Subcutaneous adipose tissue (tissue), 4 donors: ENCODE data around the gene H2AZ2. TPM values are rescaled to one million over a fixed set of nuclear protein-coding genes. Genes with fewer than 3 reads are reported as not detected.

Source experiments
- total RNA-seq, 4 donors: library from RNA; depleted of rRNA; stranded (reverse); fragments of >200 nt; gene quantifications; one replicate each; pipeline ENCODE4 v1.1.0, GENCODE V29; 2016
- TF ChIP-seq, protein P1 (sequence below): fragments of 450-650 bp; IDR thresholded peaks from one replicate; pipeline ENCODE4 v1.5.1; 2016; ENCODE audit warnings: low read depth, mild to moderate bottlenecking, control low read depth, antibody characterized with exemption, moderate library complexity

Gene H2AZ2
- total RNA-seq, 4 donors from 2014 or later, result 88.7 to 130 (median 96.4) TPM

DNA sequence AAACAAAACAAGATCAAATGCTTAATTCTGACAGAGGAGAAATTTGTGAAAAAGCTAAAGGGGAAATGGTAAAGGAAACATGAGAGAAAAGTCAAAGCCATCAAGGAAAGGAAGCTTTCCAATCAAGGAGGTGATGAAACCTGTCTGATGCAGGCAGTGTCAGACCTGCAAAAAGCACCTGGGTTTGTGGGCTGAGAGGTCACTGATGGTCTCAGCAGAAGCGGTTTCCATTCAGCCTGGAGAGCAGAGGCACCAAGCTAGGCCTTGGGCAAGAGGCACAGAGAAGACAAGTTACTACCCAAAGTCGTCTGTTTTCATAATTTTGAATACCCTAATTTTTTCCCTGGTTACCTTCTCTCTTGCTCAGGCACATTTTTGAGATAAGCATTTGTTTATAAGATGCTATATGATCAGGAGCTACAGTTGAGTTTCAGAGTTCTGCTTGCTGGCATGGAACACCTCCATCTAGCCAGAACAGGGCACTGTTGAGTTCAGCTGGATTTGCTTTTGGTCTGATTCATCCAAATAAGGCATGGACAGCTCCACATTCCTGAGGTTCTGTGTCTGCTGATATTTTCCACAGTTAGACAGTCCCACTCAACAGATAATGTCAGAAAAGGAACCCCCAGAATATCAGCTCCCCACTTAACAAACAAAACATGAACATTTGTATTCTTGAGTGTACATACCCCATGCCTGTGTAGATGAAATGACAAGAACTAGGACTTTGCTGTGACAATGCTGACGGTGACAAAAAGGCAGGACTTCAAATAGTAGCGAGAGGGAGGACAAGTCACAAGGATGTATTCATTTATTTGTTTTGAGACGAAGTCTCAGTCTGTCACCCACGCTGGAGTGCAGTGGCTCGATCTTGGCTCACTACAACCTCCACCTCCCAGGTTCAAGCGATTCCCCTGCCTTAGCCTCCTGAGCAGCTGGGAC lies 56.3 kb downstream of the H2AZ2 start:
- TF ChIP-seq, protein P1, sequence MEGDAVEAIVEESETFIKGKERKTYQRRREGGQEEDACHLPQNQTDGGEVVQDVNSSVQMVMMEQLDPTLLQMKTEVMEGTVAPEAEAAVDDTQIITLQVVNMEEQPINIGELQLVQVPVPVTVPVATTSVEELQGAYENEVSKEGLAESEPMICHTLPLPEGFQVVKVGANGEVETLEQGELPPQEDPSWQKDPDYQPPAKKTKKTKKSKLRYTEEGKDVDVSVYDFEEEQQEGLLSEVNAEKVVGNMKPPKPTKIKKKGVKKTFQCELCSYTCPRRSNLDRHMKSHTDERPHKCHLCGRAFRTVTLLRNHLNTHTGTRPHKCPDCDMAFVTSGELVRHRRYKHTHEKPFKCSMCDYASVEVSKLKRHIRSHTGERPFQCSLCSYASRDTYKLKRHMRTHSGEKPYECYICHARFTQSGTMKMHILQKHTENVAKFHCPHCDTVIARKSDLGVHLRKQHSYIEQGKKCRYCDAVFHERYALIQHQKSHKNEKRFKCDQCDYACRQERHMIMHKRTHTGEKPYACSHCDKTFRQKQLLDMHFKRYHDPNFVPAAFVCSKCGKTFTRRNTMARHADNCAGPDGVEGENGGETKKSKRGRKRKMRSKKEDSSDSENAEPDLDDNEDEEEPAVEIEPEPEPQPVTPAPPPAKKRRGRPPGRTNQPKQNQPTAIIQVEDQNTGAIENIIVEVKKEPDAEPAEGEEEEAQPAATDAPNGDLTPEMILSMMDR, result no peak

DNA sequence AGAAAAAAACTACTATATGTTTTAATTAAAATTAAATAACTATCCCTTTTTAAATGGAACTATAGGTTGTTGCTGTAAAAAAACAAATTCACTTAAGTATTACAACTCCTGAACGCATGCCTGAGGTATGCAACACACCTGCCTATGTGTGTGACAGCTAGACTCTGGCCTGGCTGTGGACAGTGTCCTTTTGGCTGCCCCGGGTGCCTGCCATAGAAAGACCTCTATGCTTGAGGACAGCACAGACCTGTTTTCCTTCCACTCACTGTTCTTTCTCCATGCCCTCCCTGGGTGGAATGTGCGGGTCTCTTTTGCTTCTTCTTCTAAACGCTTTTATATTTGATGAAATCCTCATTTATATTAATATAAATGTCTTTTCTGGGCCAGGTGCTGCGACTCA lies 57.9 kb downstream of the H2AZ2 start:
- TF ChIP-seq, protein P1, result no peak

DNA sequence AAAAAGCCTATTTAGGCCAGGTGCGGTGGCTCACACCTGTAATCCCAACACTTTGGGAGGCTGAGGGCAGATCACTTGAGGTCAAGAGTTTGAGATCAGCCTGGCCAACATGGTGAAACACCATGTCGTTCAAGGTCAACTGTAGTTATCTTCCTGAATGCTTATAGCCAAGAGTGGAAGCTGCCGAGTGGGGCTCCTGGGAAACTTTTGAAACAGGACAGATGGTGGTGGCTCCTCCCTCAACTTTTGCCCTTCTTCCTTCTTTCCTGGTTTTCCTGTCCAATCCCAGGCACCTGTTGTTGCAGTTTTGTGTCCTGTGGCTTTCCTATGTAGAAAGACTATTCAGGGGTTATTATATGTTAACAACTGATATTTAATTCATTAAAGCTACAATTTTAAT lies 60.1 kb downstream of the H2AZ2 start:
- TF ChIP-seq, protein P1, result no peak

DNA sequence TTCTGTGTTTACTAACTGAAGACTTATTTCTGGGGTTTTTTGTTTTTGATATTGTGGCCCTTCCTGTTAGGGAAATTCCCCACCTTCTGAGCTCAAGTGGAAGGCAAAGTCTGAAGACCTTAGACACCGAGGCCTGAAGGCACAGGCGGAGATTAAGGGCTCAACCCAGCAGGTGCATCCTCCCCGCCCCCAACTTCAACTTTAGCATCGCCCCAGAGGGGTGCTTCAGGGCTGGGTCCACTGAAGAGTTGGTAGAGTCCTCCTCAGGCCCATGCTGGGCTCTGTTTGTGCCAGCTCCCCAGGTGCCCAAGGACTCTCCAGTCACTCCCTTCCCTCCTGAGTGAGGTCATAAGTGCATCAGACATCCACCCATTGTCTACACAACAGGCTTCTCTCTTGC lies 60.8 kb downstream of the H2AZ2 start:
- TF ChIP-seq, protein P1, result no peak

DNA sequence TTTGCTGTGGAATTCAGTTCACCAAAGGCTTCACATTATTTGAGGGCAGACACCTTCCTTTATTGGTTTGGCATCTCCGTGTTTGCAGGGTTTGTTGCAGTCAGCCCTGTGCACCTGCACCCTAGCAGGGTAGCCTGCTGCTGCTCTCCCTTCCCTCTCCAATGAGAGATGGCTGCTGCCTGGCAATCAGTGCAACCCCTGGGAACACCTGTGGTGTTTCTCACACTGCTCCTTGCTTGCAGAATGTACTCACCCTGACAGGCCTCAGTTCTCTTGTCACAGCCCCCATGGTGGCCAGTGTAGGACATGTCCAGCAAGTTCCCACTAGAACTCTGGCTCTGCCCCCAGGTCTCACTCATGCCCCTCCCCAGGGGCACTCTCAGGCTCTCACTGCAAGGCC lies 63.5 kb downstream of the H2AZ2 start:
- TF ChIP-seq, protein P1, result no peak

DNA sequence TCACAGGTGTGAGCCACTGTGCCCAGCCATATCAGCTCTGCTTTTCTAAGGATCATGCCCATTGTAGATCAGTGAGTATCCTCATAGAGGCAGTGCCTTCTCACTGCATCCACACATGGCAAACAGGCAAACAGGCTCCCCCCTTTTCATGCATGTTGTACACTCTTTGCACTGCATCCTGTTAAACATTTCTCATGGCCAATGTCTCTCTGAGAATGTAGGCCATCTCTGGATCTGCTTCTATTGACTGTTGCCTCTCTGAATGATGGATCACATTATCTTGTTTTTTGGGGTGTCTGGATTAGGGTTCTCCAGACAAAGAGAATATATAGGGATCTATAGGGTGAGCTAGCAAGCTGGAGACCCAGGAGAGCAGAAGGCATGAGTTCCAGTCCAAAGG lies 64.5 kb downstream of the H2AZ2 start:
- TF ChIP-seq, protein P1, result no peak

DNA sequence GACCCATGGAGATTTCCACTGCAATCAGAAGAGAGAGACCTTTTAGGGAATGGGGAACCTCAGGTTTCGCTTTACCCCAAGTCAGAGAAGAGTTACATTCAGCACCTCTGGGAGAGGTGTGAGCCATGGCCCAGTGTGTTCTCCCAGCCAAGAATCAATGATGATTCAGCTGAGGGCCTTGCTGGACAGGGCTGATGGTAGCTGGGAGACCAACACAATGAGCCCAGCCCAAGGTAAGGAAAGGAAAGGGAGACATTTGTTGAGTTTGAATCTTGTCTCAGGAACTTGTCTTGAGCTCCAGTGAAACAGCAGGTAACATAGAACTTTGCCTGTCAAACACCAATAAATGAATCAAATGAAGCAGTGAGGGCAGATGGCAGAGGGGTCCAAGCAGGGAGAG lies 65.4 kb downstream of the H2AZ2 start:
- TF ChIP-seq, protein P1, result no peak

Other genes starting within 250 kb of the H2AZ2 start
- 10 to 100 TPM; 62.3 to 93.6 (median 68.5) TPM for gene OGDH, start 241.5 kb downstream of the H2AZ2 start, total RNA-seq
- 10 to 100 TPM in 3 of 4 donors, 1 to 10 TPM in 1; 7.3 to 21.1 (median 12.2) TPM for gene ZMIZ2, start 99.2 kb downstream of the H2AZ2 start, total RNA-seq
- 1,000 to 10,000 TPM in 3 of 4 donors, 100 to 1,000 TPM in 1; 921 to 1,568 (median 1,276) TPM for gene PPIA, start 51.4 kb downstream of the H2AZ2 start, total RNA-seq
- gene PURB, start 37.4 kb upstream of the H2AZ2 start, total RNA-seq, result 10 to 100 TPM; 20.7 to 33.1 (median 22.1) TPM
- gene MYO1G, start 130.9 kb upstream of the H2AZ2 start, total RNA-seq, result 1 to 10 TPM in 3 of 4 donors, under 1 TPM in 1; 0.82 to 7.8 (median 2.8) TPM
- gene CCM2, start 152.1 kb upstream of the H2AZ2 start, total RNA-seq, result 10 to 100 TPM; 45.8 to 63.5 (median 50.4) TPM
- gene NACAD, start 240.9 kb upstream of the H2AZ2 start, total RNA-seq, result 1 to 10 TPM; 1.1 to 5.3 (median 1.9) TPM